Cardiac fibroblast (primary cell): Measurements from ENCODE around the gene PPP2R2D.

ENCODE experiments used
- DNase-seq, 2 donors: peaks; one replicate each; pipeline versions ENCODE4 v3.0.0 to v3.0.0-alpha.2; 2010; ENCODE audit warnings: low read depth in 2 of 2
- H3K4me3 ChIP-seq, 2 donors: replicated peaks in 1 of 2; 1 replicate in 1 of 2; 2 replicates in 1 of 2; pipeline ENCODE4 v1.5.1; 2011; ENCODE audit warnings: low read depth in 2 of 2, low read length in 2 of 2, mild to moderate bottlenecking in 2 of 2, moderate library complexity in 1 of 2
- CTCF ChIP-seq: IDR thresholded peaks from one replicate; pipeline ENCODE4 v1.5.1; 2011; ENCODE audit warnings: low read depth, mild to moderate bottlenecking, low read length, inconsistent platforms

PPP2R2D gene

DNA sequence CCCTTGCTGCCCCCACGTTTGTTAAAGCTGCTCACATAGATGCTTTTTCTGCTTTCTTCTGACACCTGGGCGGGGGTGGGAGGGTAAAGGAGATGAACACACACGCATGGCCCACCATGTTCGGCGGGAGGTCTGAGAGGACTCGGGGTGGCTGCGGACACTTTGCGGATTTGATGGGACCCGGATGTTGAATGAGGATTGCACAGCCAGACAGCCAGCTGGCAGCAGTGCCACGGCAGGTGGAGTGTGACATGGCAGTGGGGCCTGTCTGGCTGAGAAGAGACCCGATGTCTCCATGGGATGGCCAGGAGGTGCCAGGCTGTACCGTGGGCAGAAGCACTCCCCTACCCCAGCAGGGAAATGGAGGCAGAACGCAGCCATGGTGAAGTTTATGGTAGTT, 31.2 kb downstream of the PPP2R2D start:
- TF ChIP-seq CTCF: no peak
- DNase-seq: no peak
- no peak overlapping the region for H3K4me3 ChIP-seq

DNA sequence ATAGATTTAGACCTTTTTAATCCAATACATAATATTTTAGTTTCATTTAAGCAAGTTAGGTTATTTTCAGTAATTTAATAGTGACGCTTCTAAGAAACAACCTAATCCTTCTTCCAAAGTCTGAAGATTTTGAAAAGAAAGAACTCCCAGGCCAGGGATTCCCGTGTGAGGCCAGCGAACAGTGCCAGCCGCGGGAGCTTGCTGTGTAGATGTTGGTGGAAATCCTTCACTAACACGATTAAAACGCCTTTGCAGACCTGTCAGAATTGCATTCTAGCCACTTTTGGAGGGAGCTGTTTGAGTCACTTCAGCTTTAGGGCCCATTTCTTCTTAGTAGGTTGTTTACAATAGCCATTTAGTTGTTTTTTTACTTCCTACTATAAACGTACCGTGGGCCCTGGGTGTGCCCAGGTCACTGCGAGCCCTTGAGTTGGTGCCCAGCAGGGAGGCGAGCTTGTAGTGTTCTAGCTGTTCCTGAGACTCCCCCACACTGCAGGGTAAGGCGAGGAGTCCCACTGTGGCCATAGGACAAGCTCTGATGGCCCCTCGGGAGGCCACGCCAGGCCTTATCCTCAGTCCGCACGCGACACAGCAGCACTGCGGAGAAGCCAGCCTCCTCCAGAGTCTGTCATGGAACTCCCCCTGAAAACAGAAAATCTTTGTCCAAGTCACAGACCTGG, 32.3 kb downstream of the PPP2R2D start:
- no peak for DNase-seq
- no peak for TF ChIP-seq CTCF

GRCh38 chr10:131933696-131934086, 32.9 kb downstream of the PPP2R2D start:
- no peak for DNase-seq
- H3K4me3 ChIP-seq: no peak overlapping the region
- TF ChIP-seq CTCF: no peak

More for the DNA sequence above, 32.3 kb downstream of the PPP2R2D start:
- no peak overlapping the region for H3K4me3 ChIP-seq

- DNase-seq: no peak
- TF ChIP-seq CTCF: no peak
- no peak overlapping the region for H3K4me3 ChIP-seq
These were observed 34.0 kb downstream of the PPP2R2D start for GRCh38 chr10:131934769-131935168.

DNA sequence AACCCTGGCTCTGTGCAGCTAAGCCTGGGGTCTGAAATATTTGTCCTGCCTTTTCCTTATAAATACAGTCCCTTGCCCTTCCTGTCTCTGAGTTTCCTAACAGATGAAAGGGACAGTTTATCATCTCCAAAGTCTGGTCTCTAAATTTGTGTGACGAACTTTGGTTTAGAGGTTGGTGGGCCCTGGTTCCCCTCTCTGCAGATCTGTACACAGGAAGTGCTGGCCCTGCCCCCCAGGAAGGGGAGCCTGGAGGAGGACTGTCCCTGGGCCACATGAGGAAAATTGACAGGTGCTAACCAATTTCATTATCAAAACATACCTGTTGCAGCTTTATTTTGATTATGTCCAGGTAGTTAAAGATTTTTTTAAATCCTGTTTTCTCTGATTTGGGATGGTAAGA, 34.5 kb downstream of the PPP2R2D start:
- no peak for DNase-seq
- TF ChIP-seq CTCF: no peak

DNA sequence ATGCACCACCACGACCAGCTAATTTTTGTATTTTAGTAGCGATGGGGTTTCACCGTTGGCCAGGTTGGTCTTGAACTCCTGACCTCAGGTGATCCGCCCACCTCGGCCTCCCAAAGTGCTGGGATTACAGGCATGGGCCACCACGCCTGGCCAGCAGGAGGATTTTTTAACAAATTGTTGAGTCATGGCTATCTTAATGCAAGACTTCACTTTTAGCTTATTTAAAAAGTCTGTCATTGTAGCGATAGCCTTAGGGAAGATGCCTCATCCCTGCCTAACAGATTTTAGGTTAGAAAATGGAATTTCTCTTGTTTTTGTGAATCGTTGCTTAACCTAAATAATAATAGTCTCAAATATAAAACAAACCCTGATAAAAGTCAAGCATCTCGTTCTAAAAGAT, 35.5 kb downstream of the PPP2R2D start:
- no peak for TF ChIP-seq CTCF
- H3K4me3 ChIP-seq: no peak overlapping the region
- DNase-seq: no peak

More for the DNA sequence above, 34.5 kb downstream of the PPP2R2D start:
- H3K4me3 ChIP-seq: no peak overlapping the region

GRCh38 chr10:131936736-131937135, 35.9 kb downstream of the PPP2R2D start:
- TF ChIP-seq CTCF: no peak
- DNase-seq: no peak
- H3K4me3 ChIP-seq: no peak overlapping the region
